Adrenal gland (tissue), 5 donors: ENCODE data around the gene CPNE4.

Experiments
- POLR2A ChIP-seq, 2 donors: fragments of 450-650 bp; IDR thresholded peaks; one replicate each; pipeline ENCODE4 v1.6.1; 2017; ENCODE audit warnings: antibody characterized with exemption in 2 of 2, mild to moderate bottlenecking in 2 of 2, moderate library complexity in 1 of 2
- TF ChIP-seq, protein P1 (sequence below), 6 experiments: fragments of 450-650 bp in 4 of 6; fragments of 200-600 bp in 2 of 6; sonication (generic) in 1 of 6; IDR thresholded peaks; 1 replicate in 5 of 6; 2 replicates in 1 of 6; pipeline versions ENCODE4 v1.5.1 to v1.8.0; 2016 to 2021; ENCODE audit warnings: antibody characterized with exemption in 6 of 6, mild to moderate bottlenecking in 2 of 6, moderate library complexity in 1 of 6
- donor health status: DM: no; HTN: no; CAD: no.

DNA sequence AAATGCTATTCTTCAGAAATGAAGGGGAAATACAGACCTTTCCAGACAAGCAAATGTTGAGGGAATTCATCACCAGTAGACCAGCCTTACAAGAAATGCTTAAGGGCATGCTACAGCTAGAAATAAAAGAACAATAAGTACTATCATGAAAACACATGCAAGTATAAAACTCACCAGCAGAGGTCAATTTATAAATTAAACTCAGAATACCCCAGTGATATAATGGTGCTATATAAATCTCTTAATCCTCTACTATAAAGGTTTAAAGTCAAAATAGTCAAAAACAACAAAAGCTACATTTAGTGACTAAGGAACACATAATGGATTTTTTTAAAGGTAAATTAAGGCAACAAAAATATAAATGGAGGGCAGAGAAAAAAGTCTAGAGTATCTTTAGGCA lies 142.5 kb downstream of the CPNE4 start:
- TF ChIP-seq, protein P1, sequence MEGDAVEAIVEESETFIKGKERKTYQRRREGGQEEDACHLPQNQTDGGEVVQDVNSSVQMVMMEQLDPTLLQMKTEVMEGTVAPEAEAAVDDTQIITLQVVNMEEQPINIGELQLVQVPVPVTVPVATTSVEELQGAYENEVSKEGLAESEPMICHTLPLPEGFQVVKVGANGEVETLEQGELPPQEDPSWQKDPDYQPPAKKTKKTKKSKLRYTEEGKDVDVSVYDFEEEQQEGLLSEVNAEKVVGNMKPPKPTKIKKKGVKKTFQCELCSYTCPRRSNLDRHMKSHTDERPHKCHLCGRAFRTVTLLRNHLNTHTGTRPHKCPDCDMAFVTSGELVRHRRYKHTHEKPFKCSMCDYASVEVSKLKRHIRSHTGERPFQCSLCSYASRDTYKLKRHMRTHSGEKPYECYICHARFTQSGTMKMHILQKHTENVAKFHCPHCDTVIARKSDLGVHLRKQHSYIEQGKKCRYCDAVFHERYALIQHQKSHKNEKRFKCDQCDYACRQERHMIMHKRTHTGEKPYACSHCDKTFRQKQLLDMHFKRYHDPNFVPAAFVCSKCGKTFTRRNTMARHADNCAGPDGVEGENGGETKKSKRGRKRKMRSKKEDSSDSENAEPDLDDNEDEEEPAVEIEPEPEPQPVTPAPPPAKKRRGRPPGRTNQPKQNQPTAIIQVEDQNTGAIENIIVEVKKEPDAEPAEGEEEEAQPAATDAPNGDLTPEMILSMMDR (IDR thresholded peaks at IDR 0.05) = no peak
- TF ChIP-seq POLR2A (IDR thresholded peaks at IDR 0.05) = no peak
